OCI-LY1 (cell line): ENCODE data around the gene MUC5AC.

ENCODE experiments used
- H2AFZ ChIP-seq: fragments of 200-600 bp; sonication (generic), shearing (Covaris generic); 2 replicates; pipeline ENCODE4 v1.6.0; 2014; ENCODE audit warnings: antibody characterized with exemption, mild to moderate bottlenecking, low read length
- H3F3A ChIP-seq: fragments of 200-600 bp; sonication (generic), shearing (Covaris generic); 2 replicates; pipeline ENCODE4 v1.6.0; 2014; ENCODE audit warnings: mild to moderate bottlenecking, antibody characterized with exemption, low read length, moderate library complexity; ENCODE audit not compliant: insufficient read depth
- H3K27ac ChIP-seq: fragments of 200-600 bp; sonication (generic); 2 replicates; pipeline ENCODE4 v1.5.1; 2014; ENCODE audit warnings: low read length, mixed run types, mild to moderate bottlenecking, low read depth; ENCODE audit not compliant: poor library complexity, severe bottlenecking
- H3K27me3 ChIP-seq: fragments of 200-600 bp; sonication (generic); 2 replicates; pipeline ENCODE4 v1.6.0; 2014; ENCODE audit warnings: antibody characterized with exemption, mild to moderate bottlenecking, low read length, moderate library complexity; ENCODE audit not compliant: insufficient read depth
- H3K36me3 ChIP-seq: fragments of 200-600 bp; sonication (generic); 2 replicates; pipeline ENCODE4 v1.6.1; 2014; ENCODE audit warnings: mild to moderate bottlenecking, antibody characterized with exemption, low read length, moderate library complexity, mixed read lengths; ENCODE audit not compliant: insufficient read depth
- H3K4me1 ChIP-seq: fragments of 200-600 bp; sonication (generic); 2 replicates; pipeline ENCODE4 v1.5.1; 2014; ENCODE audit warnings: mild to moderate bottlenecking, low read length, moderate library complexity; ENCODE audit not compliant: insufficient read depth, severe bottlenecking
- H3K4me2 ChIP-seq: fragments of 200-600 bp; sonication (generic), shearing (Covaris generic); 2 replicates; pipeline ENCODE4 v1.6.1; 2014; ENCODE audit warnings: low read length
- H3K4me3 ChIP-seq: fragments of 200-600 bp; sonication (generic); 2 replicates; pipeline ENCODE4 v1.5.1; 2014; ENCODE audit warnings: low read length, low read depth, mild to moderate bottlenecking, mixed read lengths; ENCODE audit not compliant: poor library complexity, severe bottlenecking
- H3K79me2 ChIP-seq: fragments of 200-600 bp; shearing (Covaris generic); 2 replicates; pipeline ENCODE4 v1.6.1; 2016; ENCODE audit warnings: mixed run types, low read length, mixed read lengths; ENCODE audit not compliant: insufficient read depth
- H3K9ac ChIP-seq: fragments of 200-600 bp; sonication (generic), shearing (Covaris generic); 2 replicates; pipeline ENCODE4 v1.6.1; 2014; ENCODE audit warnings: mild to moderate bottlenecking, low read length, mixed read lengths
- H3K9me2 ChIP-seq: fragments of 200-600 bp; sonication (generic), shearing (Covaris generic); 2 replicates; pipeline ENCODE4 v1.6.1; 2014; ENCODE audit warnings: low read depth, mild to moderate bottlenecking, low read length, mixed read lengths
- H3K9me3 ChIP-seq: fragments of 200-600 bp; shearing (Covaris generic); 2 replicates; pipeline ENCODE4 v1.6.1; 2014; ENCODE audit warnings: low read length, mixed read lengths
- H4K20me1 ChIP-seq: fragments of 200-600 bp; sonication (generic), shearing (Covaris generic); 2 replicates; pipeline ENCODE4 v1.6.0; 2016; ENCODE audit warnings: mild to moderate bottlenecking, low read length; ENCODE audit not compliant: insufficient read depth
- CTCF ChIP-seq: fragments of 200-600 bp; sonication (generic), shearing (Covaris generic); IDR thresholded peaks from 2 replicates; pipeline ENCODE4 v1.5.1; 2017; ENCODE audit warnings: mild to moderate bottlenecking, antibody characterized with exemption, low read length, moderate library complexity, mixed read lengths
- EZH2 ChIP-seq: fragments of 200-600 bp; sonication (generic), shearing (Covaris generic); IDR thresholded peaks from 2 replicates; pipeline ENCODE4 v1.8.0; 2017; ENCODE audit warnings: borderline replicate concordance, mixed run types, mild to moderate bottlenecking, antibody characterized with exemption, low read length, moderate library complexity, mixed read lengths

MUC5AC gene

GRCh38 chr11:1161410-1162137 is 3.8 kb downstream of the MUC5AC start:
- Histone ChIP-seq H3K36me3 (no peaks in the 10 kb centered on the region), H3K27me3 (no peaks in the 10 kb centered on the region)

GRCh38 chr11:1162138-1162475 is 4.4 kb downstream of the MUC5AC start:
- no peak overlapping the region for H3K4me3 ChIP-seq
- H3F3A ChIP-seq, result no peaks in the 10 kb centered on the region
- H2AFZ ChIP-seq, result no peak overlapping the region
- no peaks in the 10 kb centered on the region for H3K9me2 ChIP-seq
- H3K36me3 ChIP-seq, result no peaks in the 10 kb centered on the region
- H3K27ac ChIP-seq, result no peak overlapping the region
- H3K9me3 ChIP-seq, result no peaks in the 10 kb centered on the region
- TF ChIP-seq EZH2, result no peak
- TF ChIP-seq CTCF, result no peak
- no peak overlapping the region for H3K4me2 ChIP-seq
- no peaks in the 10 kb centered on the region for H3K79me2 ChIP-seq
- no peaks in the 10 kb centered on the region for H3K27me3 ChIP-seq
- H3K9ac ChIP-seq, result no peak overlapping the region
- no peaks in the 10 kb centered on the region for H3K4me1 ChIP-seq
- H4K20me1 ChIP-seq, result no peaks in the 10 kb centered on the region

More at GRCh38 chr11:1161410-1162137, 3.8 kb downstream of the MUC5AC start:
- no peak overlapping the region for H3K4me2 ChIP-seq
- no peaks in the 10 kb centered on the region for H3K9me2 ChIP-seq
- H3K4me1 ChIP-seq, result no peaks in the 10 kb centered on the region
- no peaks in the 10 kb centered on the region for H4K20me1 ChIP-seq
- H3K9ac ChIP-seq, result no peak overlapping the region
- H3K79me2 ChIP-seq, result no peaks in the 10 kb centered on the region
- no peak overlapping the region for H3K4me3 ChIP-seq
- no peak for TF ChIP-seq CTCF
- no peak overlapping the region for H3K27ac ChIP-seq
- H3F3A ChIP-seq, result no peaks in the 10 kb centered on the region
- no peaks in the 10 kb centered on the region for H3K9me3 ChIP-seq
- H2AFZ ChIP-seq, result no peak overlapping the region

- no peaks in the 10 kb centered on the region for H4K20me1 ChIP-seq
- H3K27me3 ChIP-seq, result no peaks in the 10 kb centered on the region
- TF ChIP-seq CTCF (no peak), EZH2 (no peak)
- H3F3A ChIP-seq, result no peaks in the 10 kb centered on the region
- no peak overlapping the region for H3K4me3 ChIP-seq
- H3K79me2 ChIP-seq, result no peaks in the 10 kb centered on the region
- no peaks in the 10 kb centered on the region for H3K9me3 ChIP-seq
- H3K36me3 ChIP-seq, result no peaks in the 10 kb centered on the region
- H2AFZ ChIP-seq, result no peak overlapping the region
- no peak overlapping the region for H3K9ac ChIP-seq
- H3K4me1 ChIP-seq, result no peaks in the 10 kb centered on the region
- H3K9me2 ChIP-seq, result no peaks in the 10 kb centered on the region
- H3K27ac ChIP-seq, result no peak overlapping the region
- no peak overlapping the region for H3K4me2 ChIP-seq
Measured at GRCh38 chr11:1162491-1163311, 4.9 kb downstream of the MUC5AC start.
